Fibroblast of skin of scalp (primary cell): ENCODE measurements around the gene NHEJ1.

ENCODE experiments used
- DNase-seq: peaks from one replicate; pipeline ENCODE4 v3.0.0-alpha.2; 2013

NHEJ1 gene

GRCh38 chr2:219056896-219057708 lies 103.5 kb downstream of the NHEJ1 start:
- no peak for DNase-seq

DNA sequence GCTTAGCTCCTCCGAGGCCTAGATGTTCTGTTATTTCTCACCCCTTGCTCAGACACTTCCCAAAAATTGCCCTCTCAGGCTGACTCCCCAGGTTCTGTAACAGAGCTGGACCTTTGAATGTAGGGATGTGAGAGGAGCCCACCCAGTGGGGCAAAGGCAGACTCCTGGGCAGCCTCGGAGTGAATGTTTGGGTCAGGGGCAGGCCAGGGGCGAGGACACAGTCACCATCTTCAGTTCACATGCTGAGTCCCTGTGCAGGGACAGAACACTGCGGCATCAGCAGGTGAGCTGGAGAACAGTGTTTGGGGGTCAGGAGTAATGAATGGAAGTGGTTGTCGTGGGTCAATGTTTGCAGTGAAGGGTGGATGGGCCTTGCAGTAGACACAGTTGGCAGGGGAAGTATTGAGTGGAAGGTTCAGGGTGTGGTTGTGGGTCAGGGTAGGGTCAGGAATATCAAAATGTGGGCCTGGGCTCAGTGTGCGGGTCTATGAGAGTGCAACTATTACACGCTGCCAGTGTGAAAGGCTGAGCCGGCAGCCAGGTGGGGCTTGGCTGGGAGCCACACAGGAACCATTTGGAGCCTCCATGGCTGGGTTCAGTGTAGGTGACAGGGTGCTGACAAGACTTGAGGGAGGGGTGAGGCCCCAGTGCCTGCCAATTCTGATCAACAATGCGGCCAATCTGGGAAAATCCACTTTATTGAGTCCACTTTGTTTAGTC lies 104.3 kb downstream of the NHEJ1 start:
- DNase-seq, result no peak

GRCh38 chr2:219054956-219055903 lies 105.4 kb downstream of the NHEJ1 start:
- no peak for DNase-seq

DNA sequence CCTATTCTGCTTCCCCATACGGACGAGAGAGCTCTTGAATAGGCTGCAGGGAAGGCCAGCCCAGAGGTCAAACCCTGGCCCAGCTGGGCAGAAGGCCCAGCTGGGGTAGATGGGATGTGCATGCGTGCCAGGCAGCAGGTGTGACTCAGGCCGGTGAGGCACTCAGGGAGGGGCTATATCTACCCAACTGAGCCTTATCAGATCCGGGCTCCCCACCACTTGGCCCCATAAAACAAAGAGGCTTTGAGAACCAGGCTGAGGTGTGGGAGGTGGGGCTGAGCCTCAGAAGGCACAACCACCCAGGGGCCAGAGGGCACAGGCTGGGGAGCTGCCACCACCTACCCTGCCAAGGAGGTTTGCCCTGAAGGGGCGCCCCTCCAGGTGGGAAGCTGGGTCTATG lies 111.3 kb downstream of the NHEJ1 start:
- DNase-seq, result no peak

- peak; percentile 37 for DNase-seq
Measured at GRCh38 chr2:219045937-219046550, 114.6 kb downstream of the NHEJ1 start.

GRCh38 chr2:219042750-219043149 lies 117.9 kb downstream of the NHEJ1 start:
- DNase-seq, result no peak

- DNase-seq, result no peak
Measured at GRCh38 chr2:219042157-219042556, 118.5 kb downstream of the NHEJ1 start.

DNA sequence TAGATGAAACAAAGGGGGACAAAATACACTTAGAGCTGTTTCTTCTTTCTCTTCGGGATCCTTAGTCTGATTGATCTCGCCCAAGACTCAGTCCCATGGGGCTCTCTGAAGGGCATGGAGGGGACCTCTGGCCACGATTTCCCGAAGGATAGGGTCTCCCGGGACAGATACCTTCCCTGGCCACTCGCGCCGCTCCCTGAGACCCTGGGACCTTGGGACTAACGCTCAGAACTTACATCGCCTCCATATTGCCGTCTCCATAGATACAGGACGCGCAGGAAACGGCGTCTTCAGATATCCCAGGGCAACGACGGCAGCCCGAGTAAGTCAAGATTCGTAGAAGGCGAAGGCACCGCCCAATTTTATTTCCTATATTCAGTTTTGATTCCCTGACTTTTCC lies 119.4 kb downstream of the NHEJ1 start, which contains the start of gene CFAP65:
Gene CFAP65, minus strand, starts transcription at position 265 of the 400 bp plus-strand sequence. CDS start 2,468 bp downstream, outside the sequence.
- peak; percentile 51 for DNase-seq

- DNase-seq, result no peak
Measured at GRCh38 chr2:219038600-219038999, 122.0 kb downstream of the NHEJ1 start.

- no peak for DNase-seq
Measured at GRCh38 chr2:219037783-219038499, 122.7 kb downstream of the NHEJ1 start.

- DNase-seq, result no peak
Measured at GRCh38 chr2:219035942-219036341, 124.7 kb downstream of the NHEJ1 start.

DNA sequence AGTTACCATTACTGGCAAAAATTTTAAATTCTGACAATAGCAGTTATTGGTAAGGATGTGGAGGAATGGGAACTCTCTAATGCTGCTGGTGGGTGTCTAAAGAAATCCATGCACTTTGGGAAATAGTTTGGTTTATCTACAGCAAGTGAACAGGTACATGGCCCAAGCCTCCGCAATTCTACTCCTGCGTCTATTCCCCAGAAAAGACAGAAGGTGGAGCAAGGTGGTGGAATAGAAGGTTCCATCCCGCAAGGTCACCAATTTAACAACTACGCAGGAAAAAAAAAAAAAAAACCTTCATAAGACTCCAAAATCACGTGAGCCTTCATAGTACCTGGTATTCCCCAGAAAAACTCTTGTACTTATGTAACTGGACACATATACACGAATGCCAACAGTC lies 125.8 kb downstream of the NHEJ1 start:
- no peak for DNase-seq

DNA sequence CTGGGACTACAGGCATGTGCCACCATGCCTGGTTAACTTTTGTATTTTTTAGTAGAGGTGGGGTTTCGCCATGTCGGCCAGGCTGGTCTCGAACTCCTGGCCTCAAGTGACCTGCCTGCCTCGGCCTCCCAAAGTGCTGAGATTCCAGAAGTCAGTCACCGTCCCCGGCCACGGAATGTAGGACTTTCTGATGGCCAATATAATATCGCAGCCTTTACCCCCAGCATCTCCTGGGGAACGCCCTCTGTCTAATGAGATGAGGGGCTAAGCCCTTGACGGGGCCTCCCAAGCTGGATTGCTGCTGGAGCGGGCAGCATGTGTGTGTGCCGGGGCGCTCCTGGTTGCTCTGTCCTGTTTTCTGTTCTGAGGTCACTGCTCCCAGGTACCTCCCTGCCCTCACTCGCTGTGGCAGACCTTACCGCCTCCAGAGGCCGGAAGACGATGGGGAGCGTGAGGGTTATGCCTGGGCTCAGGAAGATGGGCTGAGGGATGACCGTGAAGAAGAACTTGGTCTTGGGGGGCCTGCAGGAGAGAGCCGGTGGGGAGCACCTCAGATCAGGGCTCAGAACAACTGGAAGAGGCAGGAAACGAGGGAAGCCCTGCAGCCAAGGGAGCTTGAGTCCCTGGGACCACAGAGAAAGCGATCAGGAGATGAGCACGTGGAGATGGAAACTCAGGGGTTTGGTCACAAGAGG lies 128.4 kb downstream of the NHEJ1 start:
- DNase-seq, result no peak

GRCh38 chr2:219031005-219031738 lies 129.4 kb downstream of the NHEJ1 start:
- no peak for DNase-seq

DNA sequence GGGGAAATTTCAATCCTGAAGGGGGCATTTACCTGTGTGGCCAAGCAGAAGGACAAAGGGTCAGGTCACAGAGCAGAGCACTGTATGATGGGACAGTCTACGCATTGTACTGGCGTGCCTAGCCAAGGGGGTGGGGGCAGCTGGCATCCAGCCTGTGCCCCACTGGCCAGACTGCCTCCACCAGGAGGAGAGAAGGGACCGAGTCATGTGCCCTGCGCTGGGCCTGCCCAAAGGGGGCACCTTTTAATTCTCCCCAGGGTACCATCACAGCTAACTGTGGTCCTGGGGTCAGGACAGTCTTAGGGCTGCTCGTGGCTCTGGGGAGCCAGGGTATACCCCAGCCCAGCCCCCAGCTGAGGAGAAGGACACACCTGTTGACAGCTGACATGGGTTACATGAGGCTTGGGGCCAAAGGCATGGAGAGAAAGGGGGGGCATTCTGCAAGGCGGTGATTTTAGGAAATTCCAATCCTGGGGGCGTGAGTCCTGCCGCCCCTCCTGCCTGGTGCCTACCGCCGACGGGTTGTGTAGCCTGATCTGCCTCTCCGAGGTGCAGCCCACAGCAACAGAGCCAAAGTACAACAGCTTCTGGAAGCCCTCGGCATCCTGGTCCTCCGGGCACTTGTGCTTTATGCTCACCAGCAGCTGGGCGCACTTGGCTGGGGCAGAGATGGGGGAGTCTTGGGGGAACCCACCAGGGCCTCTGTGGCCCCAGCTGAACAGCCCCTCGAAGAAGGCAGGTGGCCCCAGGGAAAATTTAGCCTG lies 130.3 kb downstream of the NHEJ1 start:
- DNase-seq, result no peak

- peak; percentile 67 for DNase-seq
Measured at GRCh38 chr2:219029829-219030165, 130.8 kb downstream of the NHEJ1 start.

- no peak for DNase-seq
Measured at GRCh38 chr2:219028996-219029828, 131.4 kb downstream of the NHEJ1 start.

GRCh38 chr2:219028141-219028540 lies 132.5 kb downstream of the NHEJ1 start:
- no peak for DNase-seq
